Measurements from ENCODE around the gene CINP. TPM values are rescaled to one million over a fixed set of nuclear protein-coding genes. Genes with fewer than 3 reads are reported as not detected.

The CINP gene
- total RNA-seq, 6 experiments from 2014 or later = 58.9 to 65.7 (median 62.4) TPM

DNA sequence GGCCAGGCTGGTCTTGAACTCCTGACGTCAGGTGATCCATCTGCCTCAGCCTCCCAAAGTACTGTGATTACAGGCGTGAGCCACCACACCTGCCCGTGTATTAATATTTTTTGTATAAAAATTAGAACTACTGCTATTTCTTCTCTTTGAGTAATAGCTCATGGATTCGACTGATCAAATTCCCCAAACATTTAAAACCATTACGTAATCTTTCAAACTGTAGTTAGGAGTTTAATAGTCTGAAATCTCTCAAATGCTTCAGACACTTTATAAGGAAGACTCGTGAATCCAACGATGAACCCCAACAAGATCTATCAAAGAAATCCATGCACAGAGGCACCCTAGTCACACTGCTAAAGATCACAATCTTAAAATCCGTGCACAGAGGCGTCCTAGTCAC lies 16.1 kb upstream of the CINP start:
- Mint-ChIP-seq H3K36me3 (ENCODE audit: low read depth) (no peaks in the 10 kb centered on the region; the same call in 1 of the 2 replicates), H3K9me3 (no peaks in the 10 kb centered on the region), H3K27me3 (ENCODE audit: insufficient read depth) (no peaks in the 10 kb centered on the region; the same call in 1 of the 2 replicates), H3K4me3 (no peak overlapping the region), H3K4me1 (ENCODE audit: low read depth) (peaks cover 15% of the 10 kb centered on the region), H3K27ac (no peak overlapping the region)
- TF ChIP-seq, protein P1, sequence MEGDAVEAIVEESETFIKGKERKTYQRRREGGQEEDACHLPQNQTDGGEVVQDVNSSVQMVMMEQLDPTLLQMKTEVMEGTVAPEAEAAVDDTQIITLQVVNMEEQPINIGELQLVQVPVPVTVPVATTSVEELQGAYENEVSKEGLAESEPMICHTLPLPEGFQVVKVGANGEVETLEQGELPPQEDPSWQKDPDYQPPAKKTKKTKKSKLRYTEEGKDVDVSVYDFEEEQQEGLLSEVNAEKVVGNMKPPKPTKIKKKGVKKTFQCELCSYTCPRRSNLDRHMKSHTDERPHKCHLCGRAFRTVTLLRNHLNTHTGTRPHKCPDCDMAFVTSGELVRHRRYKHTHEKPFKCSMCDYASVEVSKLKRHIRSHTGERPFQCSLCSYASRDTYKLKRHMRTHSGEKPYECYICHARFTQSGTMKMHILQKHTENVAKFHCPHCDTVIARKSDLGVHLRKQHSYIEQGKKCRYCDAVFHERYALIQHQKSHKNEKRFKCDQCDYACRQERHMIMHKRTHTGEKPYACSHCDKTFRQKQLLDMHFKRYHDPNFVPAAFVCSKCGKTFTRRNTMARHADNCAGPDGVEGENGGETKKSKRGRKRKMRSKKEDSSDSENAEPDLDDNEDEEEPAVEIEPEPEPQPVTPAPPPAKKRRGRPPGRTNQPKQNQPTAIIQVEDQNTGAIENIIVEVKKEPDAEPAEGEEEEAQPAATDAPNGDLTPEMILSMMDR (IDR thresholded peaks at IDR 0.05) = no peak
- DNase-seq = no peak

DNA sequence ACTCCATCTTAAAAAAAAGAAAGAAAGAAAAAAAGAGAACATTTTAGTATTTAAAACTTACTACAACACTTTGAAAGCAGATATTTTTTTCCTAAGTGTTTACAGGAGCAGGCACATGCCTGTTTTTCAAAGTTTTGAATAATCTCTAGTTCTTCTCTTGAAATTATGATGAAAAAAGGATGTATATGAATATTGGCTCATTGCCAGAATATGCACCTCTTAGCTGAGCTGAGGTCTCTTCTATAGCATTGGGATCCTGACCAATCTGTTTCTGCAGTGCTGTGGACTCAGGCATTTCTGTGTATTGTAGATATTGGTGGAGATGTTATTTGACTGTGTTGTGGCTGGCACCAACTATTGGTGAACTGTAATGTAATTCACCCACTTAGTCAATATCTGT lies 15.0 kb upstream of the CINP start:
- no peak overlapping the region for H3K27ac Mint-ChIP-seq
- TF ChIP-seq, protein P1 (IDR thresholded peaks at IDR 0.05) = no peak
- H3K4me3 Mint-ChIP-seq = no peak overlapping the region
- no peaks in the 10 kb centered on the region for H3K9me3 Mint-ChIP-seq
- no peaks in the 10 kb centered on the region; the same call in 1 of the 2 replicates for H3K27me3 Mint-ChIP-seq (ENCODE audit: insufficient read depth)
- DNase-seq = no peak
- no peaks in the 10 kb centered on the region; the same call in 1 of the 2 replicates for H3K36me3 Mint-ChIP-seq (ENCODE audit: low read depth)
- H3K4me1 Mint-ChIP-seq (ENCODE audit: low read depth) = peaks cover 15% of the 10 kb centered on the region

DNA sequence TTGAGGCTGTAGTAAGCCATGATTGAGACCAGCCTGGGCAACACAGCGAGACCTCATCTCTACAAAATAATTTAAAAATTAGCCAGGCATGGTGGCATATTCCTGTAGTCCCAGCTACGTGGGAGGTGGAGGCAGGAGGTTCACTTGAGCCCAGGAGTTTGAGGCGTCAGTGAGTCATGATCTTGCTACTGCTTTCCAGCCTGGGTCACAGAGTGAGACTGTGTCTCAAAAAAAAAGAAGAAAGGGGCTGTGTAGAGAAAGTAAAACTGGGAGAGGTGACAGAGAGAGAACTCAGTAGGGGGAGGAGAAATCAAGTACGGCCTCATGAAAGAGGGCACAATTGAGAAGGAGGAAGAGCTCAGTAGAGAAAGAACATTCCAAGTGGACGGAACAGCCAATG lies 12.4 kb upstream of the CINP start:
- Mint-ChIP-seq H3K4me3 (no peak overlapping the region), H3K4me1 (ENCODE audit: low read depth) (peaks cover 31% of the 10 kb centered on the region), H3K36me3 (ENCODE audit: low read depth) (peaks cover 4% of the 10 kb centered on the region; the same call in 1 of the 2 replicates), H3K27ac (no peak overlapping the region), H3K9me3 (no peaks in the 10 kb centered on the region), H3K27me3 (ENCODE audit: insufficient read depth) (no peaks in the 10 kb centered on the region; the same call in 1 of the 2 replicates)
- TF ChIP-seq, protein P1 (IDR thresholded peaks at IDR 0.05) = no peak
- no peak for DNase-seq

DNA sequence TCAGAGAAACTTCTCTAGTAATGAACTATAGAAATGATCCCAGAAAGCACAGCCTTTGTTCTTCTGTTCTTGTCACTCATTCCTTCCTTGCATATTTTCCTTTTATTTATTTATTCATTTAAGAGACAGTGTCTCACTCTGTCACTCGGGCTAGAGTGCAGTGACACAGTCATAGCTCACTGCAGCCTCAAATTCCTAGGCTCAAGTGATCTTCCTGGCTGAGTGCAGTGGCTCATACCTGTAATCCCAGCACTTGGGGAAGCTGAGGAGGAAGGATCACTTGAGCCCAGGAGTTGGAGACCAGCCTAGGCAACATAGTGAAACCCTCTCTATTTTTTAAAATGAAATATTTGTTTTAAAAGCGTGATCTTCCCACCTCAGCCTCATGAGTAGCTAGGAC lies 11.6 kb upstream of the CINP start:
- peaks cover 4% of the 10 kb centered on the region; the same call in 1 of the 2 replicates for H3K36me3 Mint-ChIP-seq (ENCODE audit: low read depth)
- no peaks in the 10 kb centered on the region for H3K9me3 Mint-ChIP-seq
- DNase-seq = no peak
- no peak overlapping the region for H3K4me3 Mint-ChIP-seq
- no peak overlapping the region for H3K27ac Mint-ChIP-seq
- TF ChIP-seq, protein P1 (IDR thresholded peaks at IDR 0.05) = no peak
- H3K4me1 Mint-ChIP-seq (ENCODE audit: low read depth) = peaks cover 32% of the 10 kb centered on the region
- no peaks in the 10 kb centered on the region; the same call in 1 of the 2 replicates for H3K27me3 Mint-ChIP-seq (ENCODE audit: insufficient read depth)

DNA sequence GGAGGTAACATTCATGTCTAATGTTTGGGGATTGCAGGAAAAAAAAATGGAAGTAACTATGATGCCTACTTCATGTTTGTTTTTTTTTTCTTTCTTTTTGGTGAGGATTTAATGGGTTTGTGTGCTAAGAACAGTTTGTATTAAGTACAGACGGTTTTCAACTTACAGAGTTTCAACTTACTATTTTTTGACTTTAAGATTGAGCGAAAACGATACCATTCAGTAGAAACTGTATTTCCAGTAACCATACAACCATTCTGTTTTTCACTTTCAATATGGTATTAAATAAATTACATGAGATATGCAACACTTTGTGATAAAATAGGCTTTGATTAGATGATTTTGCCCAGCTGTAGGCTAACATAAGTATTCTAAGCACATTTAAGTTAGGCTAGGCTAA lies 10.4 kb upstream of the CINP start:
- Mint-ChIP-seq H3K4me3 (no peak overlapping the region), H3K27me3 (ENCODE audit: insufficient read depth) (no peaks in the 10 kb centered on the region; the same call in 1 of the 2 replicates), H3K27ac (no peak overlapping the region), H3K9me3 (no peaks in the 10 kb centered on the region), H3K4me1 (ENCODE audit: low read depth) (peaks cover 32% of the 10 kb centered on the region), H3K36me3 (ENCODE audit: low read depth) (peaks cover 4% of the 10 kb centered on the region; the same call in 1 of the 2 replicates)
- DNase-seq = no peak
- TF ChIP-seq, protein P1 (IDR thresholded peaks at IDR 0.05) = no peak

All from HFFc6 (cell line).